OCI-LY7 (cell line): ENCODE data around the gene KISS1R. TPM values are rescaled to one million over a fixed set of nuclear protein-coding genes. Genes with fewer than 3 reads are reported as not detected.

Experiments
- BruUV-seq: library from RNA; stranded (reverse); fragments of 400-500 nt; replicated peaks from 2 replicates; lab custom pipeline; 2021; lab: Mats Ljungman, UMichigan
- CTCF ChIA-PET: fragments of 300-600 bp; sonication (Branson Sonifier 250); formaldehyde crosslinking; loops from one replicate; lab custom pipeline; 2022; ENCODE audit warnings: antibody characterized with exemption; ENCODE audit not compliant: unreplicated experiment; lab: Charles Lee
- POLR2A ChIA-PET: fragments of 300-600 bp; sonication (Branson Sonifier 250); formaldehyde crosslinking; loops from one replicate; lab custom pipeline; 2022; ENCODE audit warnings: antibody characterized with exemption; lab: Charles Lee
- DNase-seq: peaks from one replicate; pipeline ENCODE4 v3.0.0-alpha.2; 2015; ENCODE audit warnings: low spot score
- H2AFZ ChIP-seq: fragments of 200-600 bp; sonication (generic), shearing (Covaris generic); 2 replicates; pipeline ENCODE4 v1.6.1; 2014; ENCODE audit warnings: mild to moderate bottlenecking, antibody characterized with exemption, low read length, moderate library complexity
- H3K27ac ChIP-seq: fragments of 200-600 bp; sonication (generic); 2 replicates; pipeline ENCODE4 v1.5.1; 2014; ENCODE audit warnings: mixed run types, low read depth, mild to moderate bottlenecking, moderate library complexity, low read length, inconsistent platforms; ENCODE audit not compliant: poor library complexity, severe bottlenecking
- H3K36me3 ChIP-seq: fragments of 200-600 bp; sonication (generic); 2 replicates; pipeline ENCODE4 v1.6.1; 2014; ENCODE audit warnings: mild to moderate bottlenecking, antibody characterized with exemption, low read length, moderate library complexity, mixed read lengths; ENCODE audit not compliant: insufficient read depth
- H3K4me1 ChIP-seq: fragments of 200-600 bp; sonication (generic); 2 replicates; pipeline ENCODE4 v1.5.1; 2014; ENCODE audit warnings: mild to moderate bottlenecking, low read length; ENCODE audit not compliant: insufficient read depth, poor library complexity, severe bottlenecking
- H3K4me2 ChIP-seq: fragments of 200-600 bp; sonication (generic); 2 replicates; pipeline ENCODE4 v1.6.1; 2014; ENCODE audit warnings: mild to moderate bottlenecking, low read length
- H3K4me3 ChIP-seq: fragments of 200-600 bp; sonication (generic); 2 replicates; pipeline ENCODE4 v1.5.1; 2014; ENCODE audit warnings: mild to moderate bottlenecking, low read depth, low read length; ENCODE audit not compliant: poor library complexity, severe bottlenecking
- H3K79me2 ChIP-seq: fragments of 200-600 bp; sonication (generic); 2 replicates; pipeline ENCODE4 v1.6.1; 2016; ENCODE audit warnings: low read depth, mild to moderate bottlenecking, low read length, moderate library complexity, mixed read lengths; ENCODE audit not compliant: insufficient read depth
- H3K9me2 ChIP-seq: fragments of 200-600 bp; sonication (generic); 2 replicates; pipeline ENCODE4 v1.6.1; 2016; ENCODE audit warnings: mild to moderate bottlenecking, low read length, mixed read lengths; ENCODE audit not compliant: insufficient read depth
- H3K9me3 ChIP-seq: fragments of 200-600 bp; sonication (generic); 2 replicates; pipeline ENCODE4 v1.6.1; 2014; ENCODE audit warnings: mild to moderate bottlenecking, mixed run types, low read length, mixed read lengths
- H4K20me1 ChIP-seq: fragments of 200-600 bp; sonication (generic); 2 replicates; pipeline ENCODE4 v1.6.1; 2014; ENCODE audit warnings: mild to moderate bottlenecking, antibody characterized with exemption, low read length, moderate library complexity, mixed read lengths; ENCODE audit not compliant: insufficient read depth
- EZH2phosphoT487 ChIP-seq: fragments of 200-600 bp; sonication (generic); IDR thresholded peaks from 2 replicates; pipeline ENCODE4 v1.6.1; 2018; ENCODE audit warnings: low read depth, borderline replicate concordance, mild to moderate bottlenecking, mixed run types, antibody characterized with exemption, low read length, moderate library complexity, mixed read lengths
- intact Hi-C: fragments of 100-400 bp; cut with micrococcal nuclease; formaldehyde crosslinking; loops from one replicate; pipeline ENCODE4 v1.10.0; 2022; ENCODE audit not compliant: unreplicated experiment
- total RNA-seq, 2 experiments: library from RNA; depleted of rRNA in 1 of 2; stranded (reverse); fragments of >200 nt in 1 of 2; shearing (Covaris generic) in 1 of 2; gene quantifications; 2 replicates each; pipeline ENCODE4 v1.2.3, GENCODE V29; 2014 to 2022
- TF ChIP-seq, protein P1 (sequence below): fragments of 200-600 bp; sonication (generic); conservative IDR thresholded peaks from 2 replicates; pipeline ENCODE4 v1.5.1; 2014; ENCODE audit warnings: mild to moderate bottlenecking, antibody characterized with exemption, low read length, moderate library complexity, mixed read lengths

KISS1R gene
- total RNA-seq, 2 experiments from 2014 or later, result not detected

- intact Hi-C loops, result loop anchor here (2.0 kb wide), 1 partner anchor 20 kb away; the partner anchor contains the start of genes MED16 and RNU6-9
- Histone ChIP-seq H3K36me3 (peaks cover 31% of the 10 kb centered on the region; the same call in 1 of the 2 replicates), H3K79me2 (no peaks in the 10 kb centered on the region), H3K4me1 (peaks cover 9% of the 10 kb centered on the region), H4K20me1 (no peaks in the 10 kb centered on the region), H3K4me3 (peak overlapping the region; percentile 47), H2AFZ (no peak overlapping the region), H3K27ac (peak overlapping the region; percentile 63), H3K9me2 (no peaks in the 10 kb centered on the region), H3K4me2 (peak overlapping the region; percentile 56), H3K9me3 (no peaks in the 10 kb centered on the region)
- TF ChIP-seq EZH2phosphoT487, result no peak
- TF ChIP-seq, protein P1, sequence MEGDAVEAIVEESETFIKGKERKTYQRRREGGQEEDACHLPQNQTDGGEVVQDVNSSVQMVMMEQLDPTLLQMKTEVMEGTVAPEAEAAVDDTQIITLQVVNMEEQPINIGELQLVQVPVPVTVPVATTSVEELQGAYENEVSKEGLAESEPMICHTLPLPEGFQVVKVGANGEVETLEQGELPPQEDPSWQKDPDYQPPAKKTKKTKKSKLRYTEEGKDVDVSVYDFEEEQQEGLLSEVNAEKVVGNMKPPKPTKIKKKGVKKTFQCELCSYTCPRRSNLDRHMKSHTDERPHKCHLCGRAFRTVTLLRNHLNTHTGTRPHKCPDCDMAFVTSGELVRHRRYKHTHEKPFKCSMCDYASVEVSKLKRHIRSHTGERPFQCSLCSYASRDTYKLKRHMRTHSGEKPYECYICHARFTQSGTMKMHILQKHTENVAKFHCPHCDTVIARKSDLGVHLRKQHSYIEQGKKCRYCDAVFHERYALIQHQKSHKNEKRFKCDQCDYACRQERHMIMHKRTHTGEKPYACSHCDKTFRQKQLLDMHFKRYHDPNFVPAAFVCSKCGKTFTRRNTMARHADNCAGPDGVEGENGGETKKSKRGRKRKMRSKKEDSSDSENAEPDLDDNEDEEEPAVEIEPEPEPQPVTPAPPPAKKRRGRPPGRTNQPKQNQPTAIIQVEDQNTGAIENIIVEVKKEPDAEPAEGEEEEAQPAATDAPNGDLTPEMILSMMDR, result no peak
- peak; percentile 93 for DNase-seq
- ChIA-PET POLR2A (interaction anchor here (0.6 kb wide), 1 partner anchor 18 kb away, joined by 3 read pairs; no protein-coding TSS in a partner anchor), CTCF (no interaction called here)
- BruUV-seq, result no TSS peak
These were observed 44.7 kb upstream of the KISS1R start for GRCh38 chr19:872266-872951.

DNA sequence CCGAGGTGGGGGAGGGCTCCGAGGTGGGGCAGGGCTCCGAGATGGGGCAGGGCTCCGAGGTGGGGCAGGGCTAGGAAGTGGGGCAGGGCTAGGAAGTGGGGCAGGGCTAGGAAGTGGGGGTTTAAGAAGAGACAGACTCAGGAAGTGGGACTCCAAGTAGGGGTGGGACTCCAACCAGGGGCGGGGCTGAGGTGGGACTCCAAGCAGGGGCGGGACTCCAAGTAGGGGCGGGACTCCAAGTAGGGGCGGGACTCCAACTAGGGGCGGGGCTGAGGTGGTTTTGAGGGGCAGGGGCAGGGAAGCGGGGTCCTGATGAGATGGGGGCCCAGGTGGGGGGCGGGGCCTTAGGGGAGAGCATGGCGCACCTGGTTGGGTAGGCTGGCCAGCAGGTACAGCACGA lies 44.0 kb upstream of the KISS1R start:
- BruUV-seq, result no TSS peak
- Histone ChIP-seq H4K20me1 (no peaks in the 10 kb centered on the region), H3K4me2 (no peak overlapping the region), H2AFZ (no peak overlapping the region), H3K79me2 (no peaks in the 10 kb centered on the region), H3K9me3 (no peaks in the 10 kb centered on the region), H3K4me3 (peak overlapping the region; percentile 47), H3K4me1 (peaks cover 9% of the 10 kb centered on the region), H3K27ac (peak overlapping the region; percentile 63), H3K9me2 (no peaks in the 10 kb centered on the region), H3K36me3 (peaks cover 31% of the 10 kb centered on the region; the same call in 1 of the 2 replicates)
- DNase-seq, result peak; percentile 94
- POLR2A ChIA-PET, result interaction anchor here (0.6 kb wide), 1 partner anchor 19 kb away, joined by 3 read pairs; no protein-coding TSS in a partner anchor
- no peak for TF ChIP-seq EZH2phosphoT487
- TF ChIP-seq, protein P1, result no peak
- intact Hi-C loops, result loop anchor here (2.0 kb wide), 1 partner anchor 20 kb away; the partner anchor contains the start of genes MED16 and RNU6-9
- CTCF ChIA-PET, result no interaction called here

GRCh38 chr19:873561-874041 lies 43.5 kb upstream of the KISS1R start:
- Histone ChIP-seq H3K4me3 (no peak overlapping the region), H3K9me3 (no peaks in the 10 kb centered on the region), H3K79me2 (no peaks in the 10 kb centered on the region), H2AFZ (no peak overlapping the region), H4K20me1 (no peaks in the 10 kb centered on the region), H3K27ac (no peak overlapping the region), H3K4me2 (no peak overlapping the region), H3K9me2 (no peaks in the 10 kb centered on the region), H3K36me3 (peaks cover 31% of the 10 kb centered on the region; the same call in 1 of the 2 replicates), H3K4me1 (peaks cover 9% of the 10 kb centered on the region)
- intact Hi-C loops, result loop anchor here (2.0 kb wide), 1 partner anchor 19 kb away; the partner anchor contains the start of genes MED16 and RNU6-9
- DNase-seq, result no peak
- ChIA-PET CTCF (no interaction called here), POLR2A (no interaction called here)
- no peak for TF ChIP-seq EZH2phosphoT487
- TF ChIP-seq, protein P1, result no peak
- no TSS peak for BruUV-seq
